ENCODE data around the gene WLS.

WLS gene

GRCh38 chr1:68131261-68131660 lies 101.1 kb downstream of the WLS start:
- H3K27me3 ChIP-seq (ENCODE audit: control insufficient read depth, insufficient read depth, low read length): no peaks in the 10 kb centered on the region
- no peaks in the 10 kb centered on the region for H3K36me3 ChIP-seq (ENCODE audit: control insufficient read depth, insufficient read depth, low read length)
- no peak for TF ChIP-seq CTCF (IDR thresholded peaks at IDR 0.05)

GRCh38 chr1:68129536-68130250 lies 102.6 kb downstream of the WLS start:
- Histone ChIP-seq H3K9me3 (ENCODE audit: control insufficient read depth, low read length) (no peaks in the 10 kb centered on the region), H3K4me3 (ENCODE audit: low read depth, low read length) (no peak overlapping the region), H3K79me2 (no peaks in the 10 kb centered on the region), H3K27ac (no peak overlapping the region), H3K4me2 (ENCODE audit: low read length) (no peak overlapping the region), H3K36me3 (ENCODE audit: control insufficient read depth, insufficient read depth, low read length) (no peaks in the 10 kb centered on the region), H3K27me3 (ENCODE audit: control insufficient read depth, insufficient read depth, low read length) (no peaks in the 10 kb centered on the region), H2AFZ (no peak overlapping the region), H3K4me1 (peaks cover 2% of the 10 kb centered on the region), H3K9ac (no peak overlapping the region)
- no peak for TF ChIP-seq CTCF (IDR thresholded peaks at IDR 0.05)

More at GRCh38 chr1:68131261-68131660, 101.1 kb downstream of the WLS start:
- H3K4me3 ChIP-seq (ENCODE audit: low read depth, low read length): no peak overlapping the region
- no peak overlapping the region for H3K9ac ChIP-seq
- no peaks in the 10 kb centered on the region for H3K79me2 ChIP-seq
- peaks cover 2% of the 10 kb centered on the region for H3K4me1 ChIP-seq
- H3K9me3 ChIP-seq (ENCODE audit: control insufficient read depth, low read length): no peaks in the 10 kb centered on the region
- no peak overlapping the region for H2AFZ ChIP-seq
- no peak overlapping the region for H3K4me2 ChIP-seq (ENCODE audit: low read length)
- H3K27ac ChIP-seq: no peak overlapping the region

- peaks cover 2% of the 10 kb centered on the region for H3K4me1 ChIP-seq
- no peak overlapping the region for H3K4me2 ChIP-seq (ENCODE audit: low read length)
- no peaks in the 10 kb centered on the region for H3K36me3 ChIP-seq (ENCODE audit: control insufficient read depth, insufficient read depth, low read length)
- H3K4me3 ChIP-seq (ENCODE audit: low read depth, low read length): no peak overlapping the region
- H3K27me3 ChIP-seq (ENCODE audit: control insufficient read depth, insufficient read depth, low read length): no peaks in the 10 kb centered on the region
- no peak overlapping the region for H3K27ac ChIP-seq
- no peaks in the 10 kb centered on the region for H3K79me2 ChIP-seq
- TF ChIP-seq CTCF (IDR thresholded peaks at IDR 0.05): no peak
- no peaks in the 10 kb centered on the region for H3K9me3 ChIP-seq (ENCODE audit: control insufficient read depth, low read length)
- H3K9ac ChIP-seq: no peak overlapping the region
- H2AFZ ChIP-seq: no peak overlapping the region
These were observed 103.5 kb downstream of the WLS start for GRCh38 chr1:68128820-68129219.

- H3K36me3 ChIP-seq (ENCODE audit: control insufficient read depth, insufficient read depth, low read length): no peaks in the 10 kb centered on the region
- no peak overlapping the region for H3K4me2 ChIP-seq (ENCODE audit: low read length)
- no peaks in the 10 kb centered on the region for H3K27me3 ChIP-seq (ENCODE audit: control insufficient read depth, insufficient read depth, low read length)
- H3K4me3 ChIP-seq (ENCODE audit: low read depth, low read length): no peak overlapping the region
- no peak overlapping the region for H3K9ac ChIP-seq
- TF ChIP-seq CTCF (IDR thresholded peaks at IDR 0.05): no peak
- no peak overlapping the region for H2AFZ ChIP-seq
- no peaks in the 10 kb centered on the region for H3K9me3 ChIP-seq (ENCODE audit: control insufficient read depth, low read length)
- peaks cover 2% of the 10 kb centered on the region for H3K4me1 ChIP-seq
- H3K27ac ChIP-seq: no peak overlapping the region
- no peaks in the 10 kb centered on the region for H3K79me2 ChIP-seq
These were observed 104.2 kb downstream of the WLS start for GRCh38 chr1:68128157-68128556.

- no peak for TF ChIP-seq CTCF (IDR thresholded peaks at IDR 0.05)
- H3K4me3 ChIP-seq (ENCODE audit: low read depth, low read length): no peak overlapping the region
- H3K27me3 ChIP-seq (ENCODE audit: control insufficient read depth, insufficient read depth, low read length): no peaks in the 10 kb centered on the region
- no peak overlapping the region for H3K27ac ChIP-seq
- no peaks in the 10 kb centered on the region for H3K4me1 ChIP-seq
- H3K36me3 ChIP-seq (ENCODE audit: control insufficient read depth, insufficient read depth, low read length): no peaks in the 10 kb centered on the region
- H2AFZ ChIP-seq: no peak overlapping the region
- H3K79me2 ChIP-seq: no peaks in the 10 kb centered on the region
- no peak overlapping the region for H3K4me2 ChIP-seq (ENCODE audit: low read length)
- H3K9me3 ChIP-seq (ENCODE audit: control insufficient read depth, low read length): no peaks in the 10 kb centered on the region
- no peak overlapping the region for H3K9ac ChIP-seq
These were observed 110.8 kb downstream of the WLS start for GRCh38 chr1:68121536-68121935.

All from parathyroid adenoma (tissue), 2 donors.